ENCODE measurements around the gene TMEM239. TPM values are rescaled to one million over a fixed set of nuclear protein-coding genes. Genes with fewer than 3 reads are reported as not detected.

The TMEM239 gene
- total RNA-seq, 1 donor from 2014 or later = not detected

- intact Hi-C loops (cut with DNase I) = loop anchor here (5.0 kb wide), 1 partner anchor 178 kb away; the partner anchor contains the start of gene IDH3B
- peak; percentile 95 for DNase-seq (ENCODE audit: low spot score)
Observed at GRCh38 chr20:2840138-2840966, 24.2 kb downstream of the TMEM239 start, which contains the start of the genes PCED1A and VPS16. TSS of gene PCED1A (minus strand) at chr20:2840655. CDS start at chr20:2839912, 743 bp downstream. TSS of gene VPS16 (plus strand) at chr20:2840745. CDS start at chr20:2840775, 30 bp downstream.

GRCh38 chr20:2840967-2841531, 24.9 kb downstream of the TMEM239 start:
- intact Hi-C loops (cut with DNase I) = loop anchor here (5.0 kb wide), 1 partner anchor 179 kb away; the partner anchor contains the start of gene IDH3B
- peak; percentile 88 for DNase-seq (ENCODE audit: low spot score)

- intact Hi-C loops (cut with DNase I) = no loop called here
Observed at GRCh38 chr20:2845607-2846006, 29.4 kb downstream of the TMEM239 start.

GRCh38 chr20:2846698-2847097, 30.5 kb downstream of the TMEM239 start:
- DNase-seq (ENCODE audit: low spot score) = no peak
- intact Hi-C loops (cut with DNase I) = no loop called here

More at GRCh38 chr20:2845607-2846006, 29.4 kb downstream of the TMEM239 start:
- no peak for DNase-seq (ENCODE audit: low spot score)

GRCh38 chr20:2847802-2848201, 31.6 kb downstream of the TMEM239 start:
- DNase-seq (ENCODE audit: low spot score) = no peak
- intact Hi-C loops (cut with DNase I) = no loop called here

GRCh38 chr20:2849529-2849928, 33.4 kb downstream of the TMEM239 start:
- no peak for DNase-seq (ENCODE audit: low spot score)
- intact Hi-C loops (cut with DNase I) = no loop called here

- intact Hi-C loops (cut with DNase I) = loop anchor here (5.0 kb wide), 1 partner anchor 99 kb away; no protein-coding TSS in a partner anchor
- DNase-seq (ENCODE audit: low spot score) = no peak
Observed at GRCh38 chr20:2851086-2851485, 34.9 kb downstream of the TMEM239 start.

GRCh38 chr20:2858591-2858990, 42.4 kb downstream of the TMEM239 start:
- DNase-seq (ENCODE audit: low spot score) = no peak
- intact Hi-C loops (cut with DNase I) = no loop called here

GRCh38 chr20:2859330-2860121, 43.4 kb downstream of the TMEM239 start:
- intact Hi-C loops (cut with DNase I) = loop anchor here (10.0 kb wide), 1 partner anchor 165 kb away; the partner anchor contains the start of gene EBF4
- DNase-seq (ENCODE audit: low spot score) = no peak

- intact Hi-C loops (cut with DNase I) = loop anchor here (10.0 kb wide), 1 partner anchor 170 kb away; the partner anchor contains the start of gene EBF4
- DNase-seq (ENCODE audit: low spot score) = no peak
Observed at GRCh38 chr20:2864626-2865025, 48.5 kb downstream of the TMEM239 start.

GRCh38 chr20:2865101-2865500, 48.9 kb downstream of the TMEM239 start:
- no peak for DNase-seq (ENCODE audit: low spot score)
- intact Hi-C loops (cut with DNase I) = loop anchor here (10.0 kb wide), 1 partner anchor 170 kb away; the partner anchor contains the start of gene EBF4

- intact Hi-C loops (cut with DNase I) = loop anchor here (10.0 kb wide), 1 partner anchor 171 kb away; the partner anchor contains the start of gene EBF4
- DNase-seq (ENCODE audit: low spot score) = no peak
Observed at GRCh38 chr20:2865630-2866029, 49.5 kb downstream of the TMEM239 start.

GRCh38 chr20:2866236-2866635, 50.1 kb downstream of the TMEM239 start:
- intact Hi-C loops (cut with DNase I) = loop anchor here (10.0 kb wide), 1 partner anchor 171 kb away; the partner anchor contains the start of gene EBF4
- no peak for DNase-seq (ENCODE audit: low spot score)

GRCh38 chr20:2867081-2867864, 51.1 kb downstream of the TMEM239 start:
- intact Hi-C loops (cut with DNase I) = loop anchor here (10.0 kb wide), 1 partner anchor 172 kb away; the partner anchor contains the start of gene EBF4
- no peak for DNase-seq (ENCODE audit: low spot score)

Other genes starting within 250 kb of the TMEM239 start
- 62.2 TPM for gene NOP56, start 163.7 kb upstream of the TMEM239 start, total RNA-seq
- 121 TPM for gene IDH3B, start 152.1 kb upstream of the TMEM239 start, total RNA-seq
- 4.8 TPM for gene EBF4, start 123.6 kb upstream of the TMEM239 start, total RNA-seq
- gene CPXM1, start 15.7 kb upstream of the TMEM239 start, total RNA-seq = 0.19 TPM
- not detected for gene C20orf141, start 1.4 kb upstream of the TMEM239 start, total RNA-seq
- 12.8 TPM for gene PCED1A, start 24.3 kb downstream of the TMEM239 start, total RNA-seq
- 23.3 TPM for gene VPS16, start 24.4 kb downstream of the TMEM239 start, total RNA-seq
- 23.5 TPM for gene PTPRA, start 57.1 kb downstream of the TMEM239 start, total RNA-seq
- not detected for gene GNRH2, start 227.3 kb downstream of the TMEM239 start, total RNA-seq
- gene MRPS26, start 229.7 kb downstream of the TMEM239 start, total RNA-seq = 43.0 TPM